BJ (cell line): ENCODE measurements around the gene NTMT1. TPM values are rescaled to one million over a fixed set of nuclear protein-coding genes. Genes with fewer than 3 reads are reported as not detected.

Experiments used
- CTCF ChIA-PET: fragments of 350-600 bp; formaldehyde crosslinking; extraction: SDS; loops from one replicate; lab custom pipeline; 2021; ENCODE audit warnings: antibody characterized with exemption, inconsistent platforms; lab: Yijun Ruan, JAX
- POLR2A ChIA-PET: fragments of 300-600 bp; sonication (Branson Sonifier 250); formaldehyde crosslinking; extraction: SDS; loops from one replicate; lab custom pipeline; 2021; ENCODE audit warnings: antibody characterized with exemption; lab: Charles Lee
- DNase-seq: peaks from one replicate; pipeline ENCODE4 v3.0.0-alpha.2; 2011; ENCODE audit warnings: low read depth
- H3K27me3 ChIP-seq: 2 replicates; pipeline ENCODE4 v1.6.0; 2011; ENCODE audit warnings: low read length; ENCODE audit not compliant: control insufficient read depth, insufficient read depth
- H3K36me3 ChIP-seq: 2 replicates; pipeline ENCODE4 v1.5.1; 2011; ENCODE audit warnings: low read length; ENCODE audit not compliant: control insufficient read depth, insufficient read depth
- H3K4me3 ChIP-seq: 2 replicates; pipeline ENCODE4 v1.5.1; 2011; ENCODE audit warnings: low read depth, mild to moderate bottlenecking, control low read depth, low read length
- polyA plus RNA-seq: library from polyadenylated mRNA; depleted of rRNA; stranded (reverse); fragments of >200 nt; gene quantifications from 2 replicates; pipeline ENCODE4 v1.2.3, GENCODE V29; 2011
- TF ChIP-seq, protein P1 (sequence below): IDR thresholded peaks from 2 replicates; pipeline ENCODE4 v1.5.1; 2011; ENCODE audit warnings: low read depth, mild to moderate bottlenecking, control low read depth, inconsistent platforms, low read length, moderate library complexity; ENCODE audit not compliant: insufficient read depth

Gene NTMT1
- polyA plus RNA-seq, 1 experiment = 96.3 TPM

DNA sequence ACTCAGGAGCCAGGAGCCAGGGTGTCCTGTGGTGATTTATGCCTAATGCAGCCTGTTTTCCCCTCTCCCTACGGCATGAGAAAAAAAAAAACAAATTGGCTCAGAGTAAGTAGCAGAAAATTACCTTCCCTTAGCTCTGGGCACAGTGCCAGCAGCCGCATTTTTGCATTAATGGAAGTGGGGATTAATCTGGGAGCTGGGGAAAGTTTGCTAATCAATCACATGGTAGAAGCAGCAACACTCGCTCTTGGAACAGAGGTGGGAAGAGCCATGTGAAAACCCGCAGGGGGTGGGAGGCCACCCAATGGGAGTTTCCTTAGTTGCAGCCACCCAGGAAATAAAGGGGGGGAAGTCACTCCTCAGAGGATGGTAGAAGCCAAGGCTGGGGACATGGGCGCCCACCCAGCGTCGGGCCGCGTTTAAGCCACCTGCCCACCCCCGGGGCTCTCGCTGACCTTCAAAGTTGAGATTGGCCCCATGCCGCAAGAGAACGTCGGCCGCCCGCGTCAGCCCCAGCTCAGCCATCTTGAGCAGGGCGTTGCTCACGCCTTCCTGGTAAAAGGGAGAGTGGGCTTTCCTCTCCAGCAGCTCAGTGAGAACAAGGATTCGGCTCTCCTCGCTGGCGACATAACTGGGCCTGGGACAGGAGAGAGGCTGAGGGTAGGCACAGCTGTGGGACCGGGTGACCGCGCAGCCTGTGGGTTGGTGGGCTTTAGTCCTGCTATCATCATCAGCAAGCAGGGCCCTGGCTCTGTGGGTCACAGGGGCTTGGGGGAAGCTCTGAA, 14.3 kb downstream of the NTMT1 start:
- H3K4me3 ChIP-seq = peak overlapping the region; percentile 98; the same call in 1 of the 2 replicates
- no peaks in the 10 kb centered on the region for H3K27me3 ChIP-seq
- ChIA-PET POLR2A (interaction anchor here (0.6 kb wide), 1 partner anchor 65 kb away, joined by 4 read pairs; no protein-coding TSS in a partner anchor), CTCF (interaction anchor here (0.8 to 6.2 kb wide), 10 partner anchors 10 to 508 kb away, joined by 3 to 79 read pairs (median 13); no protein-coding TSS in a partner anchor)
- H3K36me3 ChIP-seq = peaks cover 33% of the 10 kb centered on the region
- TF ChIP-seq, protein P1, sequence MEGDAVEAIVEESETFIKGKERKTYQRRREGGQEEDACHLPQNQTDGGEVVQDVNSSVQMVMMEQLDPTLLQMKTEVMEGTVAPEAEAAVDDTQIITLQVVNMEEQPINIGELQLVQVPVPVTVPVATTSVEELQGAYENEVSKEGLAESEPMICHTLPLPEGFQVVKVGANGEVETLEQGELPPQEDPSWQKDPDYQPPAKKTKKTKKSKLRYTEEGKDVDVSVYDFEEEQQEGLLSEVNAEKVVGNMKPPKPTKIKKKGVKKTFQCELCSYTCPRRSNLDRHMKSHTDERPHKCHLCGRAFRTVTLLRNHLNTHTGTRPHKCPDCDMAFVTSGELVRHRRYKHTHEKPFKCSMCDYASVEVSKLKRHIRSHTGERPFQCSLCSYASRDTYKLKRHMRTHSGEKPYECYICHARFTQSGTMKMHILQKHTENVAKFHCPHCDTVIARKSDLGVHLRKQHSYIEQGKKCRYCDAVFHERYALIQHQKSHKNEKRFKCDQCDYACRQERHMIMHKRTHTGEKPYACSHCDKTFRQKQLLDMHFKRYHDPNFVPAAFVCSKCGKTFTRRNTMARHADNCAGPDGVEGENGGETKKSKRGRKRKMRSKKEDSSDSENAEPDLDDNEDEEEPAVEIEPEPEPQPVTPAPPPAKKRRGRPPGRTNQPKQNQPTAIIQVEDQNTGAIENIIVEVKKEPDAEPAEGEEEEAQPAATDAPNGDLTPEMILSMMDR = no peak
- DNase-seq = no peak

DNA sequence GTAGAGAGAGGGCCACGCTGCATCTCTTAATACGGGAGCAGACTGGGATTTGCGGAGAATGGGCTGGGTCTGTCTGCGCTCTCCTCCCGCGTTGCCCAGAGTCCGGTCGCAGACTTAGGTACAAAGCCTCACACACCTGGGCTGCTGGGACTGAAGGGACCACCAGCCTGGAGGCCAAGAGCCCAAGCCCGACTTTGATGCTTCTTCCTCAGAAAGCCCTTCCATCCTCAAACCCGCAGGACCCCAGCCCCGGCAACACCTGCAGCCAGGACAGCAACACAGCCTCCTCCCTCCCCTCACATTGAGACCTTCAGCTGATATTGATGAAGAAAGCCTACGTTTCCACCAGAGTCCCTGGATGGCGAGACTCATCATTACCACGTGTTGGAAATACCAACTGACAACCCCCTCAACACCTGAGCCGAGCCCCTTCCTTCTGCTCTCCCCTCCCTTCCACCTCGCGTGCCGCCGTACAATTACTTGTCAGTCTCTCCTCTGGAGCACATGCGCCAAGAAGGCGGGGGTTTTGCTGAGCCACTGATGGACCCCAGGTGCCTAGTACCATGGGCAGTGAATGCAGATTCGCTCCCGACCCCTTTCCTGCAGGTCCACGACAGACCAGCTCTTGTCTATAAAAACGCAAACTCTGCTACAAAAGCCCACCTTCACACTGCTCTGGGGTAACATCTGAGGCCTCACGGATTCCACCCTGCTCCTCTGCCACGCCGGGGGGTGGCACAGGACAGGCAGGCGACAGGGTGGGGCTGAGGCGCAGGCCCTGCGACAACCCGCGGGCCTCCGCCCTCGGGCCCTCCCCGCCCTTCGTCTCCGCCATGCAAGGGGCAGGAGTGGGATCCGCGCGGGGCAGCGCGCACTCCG, 15.1 kb downstream of the NTMT1 start:
- DNase-seq = no peak
- Histone ChIP-seq H3K36me3 (peaks cover 29% of the 10 kb centered on the region), H3K27me3 (no peaks in the 10 kb centered on the region), H3K4me3 (peak overlapping the region; percentile 98)
- TF ChIP-seq, protein P1 = no peak
- POLR2A ChIA-PET = no interaction called here
- CTCF ChIA-PET = interaction anchor here (0.8 to 6.2 kb wide), 6 partner anchors 11 to 143 kb away, joined by 3 to 79 read pairs (median 40); no protein-coding TSS in a partner anchor

DNA sequence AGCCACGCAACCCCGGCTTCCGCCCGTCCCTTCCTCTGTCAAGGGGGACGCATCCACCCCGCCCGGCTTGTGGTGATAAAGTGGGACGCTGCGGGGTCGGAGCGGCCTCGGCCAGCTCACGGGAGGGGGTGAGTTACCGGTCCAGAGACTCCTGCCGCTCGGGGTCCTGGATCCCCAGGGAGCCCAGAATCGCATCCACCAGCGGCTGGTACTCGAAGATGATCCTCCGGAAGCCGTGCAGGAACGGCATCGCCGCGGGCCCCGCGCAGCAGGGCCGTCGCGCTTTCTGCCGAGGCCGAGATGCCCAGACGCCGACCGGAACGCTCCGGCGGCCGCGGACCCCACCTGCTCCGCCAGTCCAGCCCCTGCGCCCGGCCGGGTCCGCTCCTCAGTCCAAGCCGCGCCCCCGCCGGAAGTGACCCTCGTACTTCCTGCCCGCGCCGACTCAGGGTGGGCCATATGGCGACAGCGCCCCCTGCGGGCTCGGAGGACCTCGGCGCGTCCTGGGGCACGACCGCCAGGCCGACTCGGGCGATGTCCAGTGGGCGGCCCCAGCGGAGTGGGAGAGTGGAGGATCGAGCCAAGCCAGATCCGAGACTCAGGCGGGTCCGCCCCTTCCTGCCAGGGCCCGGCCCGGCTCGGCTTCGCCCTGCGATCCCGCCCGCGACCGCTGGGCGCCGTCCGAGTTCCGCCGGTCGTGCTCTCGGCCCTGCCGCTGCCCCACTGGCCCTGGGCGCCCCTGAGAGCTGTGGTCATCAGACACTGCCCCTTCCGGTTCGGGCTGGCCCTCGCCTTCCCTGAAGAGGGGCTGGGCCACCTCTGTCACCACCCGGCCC, 16.0 kb downstream of the NTMT1 start, which contains the start of gene ASB6:
TSS of gene ASB6 (minus strand) at position 402 of the 836 bp plus-strand sequence. CDS start at position 250, 152 bp downstream.
- ChIA-PET CTCF (interaction anchor here (0.5 to 6.2 kb wide), 32 partner anchors 10 to 1543 kb away, joined by 3 to 79 read pairs (median 4); partner anchors contain the start of genes NTMT1 and PRRX2), POLR2A (no interaction called here)
- Histone ChIP-seq H3K4me3 (peak within 1 kb of the TSS; percentile 98), H3K27me3 (no peaks in the 10 kb centered on the region), H3K36me3 (peaks cover 27% of the 10 kb centered on the region)
- TF ChIP-seq, protein P1 = peak; percentile 83
- DNase-seq = peak; percentile 69

DNA sequence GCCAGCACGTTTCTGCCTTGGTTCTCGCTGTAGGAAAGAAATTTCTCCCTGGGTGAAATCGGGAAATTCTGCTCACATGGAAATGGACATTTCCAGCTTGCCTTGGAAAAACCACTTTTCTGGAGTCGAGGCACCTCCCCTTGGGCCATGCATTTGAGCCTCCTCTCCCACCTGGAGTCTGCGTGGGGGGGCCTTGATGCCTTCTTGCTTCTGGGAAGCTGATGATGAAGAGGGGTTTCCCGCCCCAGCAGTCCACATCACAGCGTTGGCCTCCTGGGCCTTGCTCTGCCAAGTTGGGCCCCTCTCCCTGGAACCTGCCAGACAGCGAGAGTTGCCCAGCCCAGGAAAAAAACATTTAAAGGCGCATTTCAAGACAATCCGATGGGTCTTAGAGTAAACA, 17.7 kb downstream of the NTMT1 start:
- ChIA-PET POLR2A (no interaction called here), CTCF (interaction anchor here (0.8 to 6.2 kb wide), 11 partner anchors 13 to 146 kb away, joined by 3 to 79 read pairs (median 4); no protein-coding TSS in a partner anchor)
- TF ChIP-seq, protein P1 = no peak

More for the DNA sequence above, 17.7 kb downstream of the NTMT1 start:
- Histone ChIP-seq H3K4me3 (no peak overlapping the region), H3K27me3 (no peaks in the 10 kb centered on the region), H3K36me3 (peaks cover 11% of the 10 kb centered on the region)
- no peak for DNase-seq
